HEK293 (cell line): ENCODE measurements around the gene ADCY3.

ENCODE experiments used
- CTCF ChIA-PET: fragments of 350-600 bp; formaldehyde crosslinking; extraction: SDS; loops from one replicate; lab custom pipeline; 2021; ENCODE audit warnings: antibody characterized with exemption; lab: Yijun Ruan, JAX
- POLR2A ChIA-PET: fragments of 300-600 bp; formaldehyde crosslinking; extraction: SDS; loops from one replicate; lab custom pipeline; 2020; ENCODE audit warnings: antibody characterized with exemption, inconsistent platforms; lab: Yijun Ruan, JAX
- H3K27ac ChIP-seq: fragments of 200-500 bp; sonication (Bioruptor generic); 2 replicates; pipeline ENCODE4 v1.5.1; 2014; ENCODE audit warnings: low read depth, low read length, control low read depth, inconsistent platforms; ENCODE audit errors: extremely low read depth
- H3K36me3 ChIP-seq, 2 experiments: fragments of 200-500 bp in 1 of 2; sonication (Bioruptor generic) in 1 of 2; 1 replicate in 1 of 2; 2 replicates in 1 of 2; pipeline ENCODE4 v1.5.1; 2014 to 2017; ENCODE audit warnings: inconsistent platforms in 2 of 2, low read length in 2 of 2; ENCODE audit not compliant: control insufficient read depth in 2 of 2, insufficient read depth in 1 of 2
- H3K4me1 ChIP-seq: fragments of 200-500 bp; sonication (Bioruptor generic); 2 replicates; pipeline ENCODE4 v1.5.1; 2014; ENCODE audit warnings: mild to moderate bottlenecking, low read length, inconsistent platforms; ENCODE audit not compliant: control insufficient read depth, insufficient read depth
- H3K4me3 ChIP-seq: 2 replicates; pipeline ENCODE4 v1.5.1; 2011; ENCODE audit warnings: low read depth, mild to moderate bottlenecking, control low read depth, low read length, moderate library complexity
- H3K9me3 ChIP-seq: fragments of 200-500 bp; sonication (Bioruptor generic); 2 replicates; pipeline ENCODE4 v1.5.1; 2014; ENCODE audit warnings: low read depth, low read length, inconsistent platforms; ENCODE audit not compliant: control insufficient read depth, insufficient read depth
- GFI1B ChIP-seq: fragments of 450-650 bp; formaldehyde crosslinking; IDR thresholded peaks from 2 replicates; pipeline ENCODE4 v1.5.1; 2016; ENCODE audit warnings: missing biosample characterization, missing genetic modification characterization
- GLI4 ChIP-seq: fragments of 450-650 bp; formaldehyde crosslinking; IDR thresholded peaks from 2 replicates; pipeline ENCODE4 v1.5.1; 2016; ENCODE audit warnings: missing biosample characterization, missing genetic modification characterization
- HOXD13 ChIP-seq: sonication (generic); formaldehyde crosslinking; IDR thresholded peaks from 2 replicates; pipeline ENCODE4 v1.8.0; 2022; ENCODE audit warnings: missing genetic modification reagents, borderline replicate concordance
- MYNN ChIP-seq: fragments of 450-650 bp; formaldehyde crosslinking; IDR thresholded peaks from 2 replicates; pipeline ENCODE4 v1.5.1; 2016; ENCODE audit warnings: missing biosample characterization, missing genetic modification characterization, borderline replicate concordance
- RBAK ChIP-seq: fragments of 450-650 bp; formaldehyde crosslinking; IDR thresholded peaks from 2 replicates; pipeline ENCODE4 v1.5.1; 2016; ENCODE audit warnings: missing biosample characterization, missing genetic modification characterization
- REPIN1 ChIP-seq: fragments of 450-650 bp; formaldehyde crosslinking; IDR thresholded peaks from 2 replicates; pipeline ENCODE4 v1.5.1; 2017; ENCODE audit warnings: missing biosample characterization, missing genetic modification characterization, low read depth
- SP7 ChIP-seq: fragments of 450-650 bp; formaldehyde crosslinking; IDR thresholded peaks from 2 replicates; pipeline ENCODE4 v1.5.1; 2016; ENCODE audit warnings: missing biosample characterization, missing genetic modification characterization
- ZNF174 ChIP-seq: fragments of 450-650 bp; formaldehyde crosslinking; IDR thresholded peaks from 2 replicates; pipeline ENCODE4 v1.5.0; 2017; ENCODE audit warnings: missing biosample characterization, mild to moderate bottlenecking, missing genetic modification characterization
- ZNF223 ChIP-seq: fragments of 450-650 bp; formaldehyde crosslinking; IDR thresholded peaks from 2 replicates; pipeline ENCODE4 v1.5.1; 2016; ENCODE audit warnings: missing biosample characterization, missing genetic modification characterization
- ZNF335 ChIP-seq: fragments of 450-650 bp; formaldehyde crosslinking; conservative IDR thresholded peaks from 2 replicates; pipeline ENCODE4 v1.5.1; 2016; ENCODE audit warnings: missing biosample characterization, missing genetic modification characterization
- ZNF391 ChIP-seq: fragments of 450-650 bp; formaldehyde crosslinking; IDR thresholded peaks from 2 replicates; pipeline ENCODE4 v1.5.1; 2016; ENCODE audit warnings: low read depth, missing biosample characterization, missing genetic modification characterization, borderline replicate concordance
- ZNF488 ChIP-seq: fragments of 450-650 bp; formaldehyde crosslinking; IDR thresholded peaks from 2 replicates; pipeline ENCODE4 v1.5.1; 2016; ENCODE audit warnings: missing biosample characterization, missing genetic modification characterization
- ZNF660 ChIP-seq: fragments of 450-650 bp; IDR thresholded peaks from 2 replicates; pipeline ENCODE4 v1.5.1; 2018; ENCODE audit warnings: missing biosample characterization, mild to moderate bottlenecking, missing genetic modification characterization
- ZNF768 ChIP-seq: fragments of 450-650 bp; formaldehyde crosslinking; IDR thresholded peaks from 2 replicates; pipeline ENCODE4 v1.5.1; 2018; ENCODE audit warnings: missing biosample characterization, mild to moderate bottlenecking, missing genetic modification characterization
- ZSCAN16 ChIP-seq: fragments of 450-650 bp; formaldehyde crosslinking; IDR thresholded peaks from 2 replicates; pipeline ENCODE4 v1.5.1; 2016; ENCODE audit warnings: missing biosample characterization, missing genetic modification characterization
- ZSCAN4 ChIP-seq: fragments of 450-650 bp; formaldehyde crosslinking; IDR thresholded peaks from 2 replicates; pipeline ENCODE4 v1.5.1; 2017; ENCODE audit warnings: missing biosample characterization, missing genetic modification characterization
- ZXDB ChIP-seq: fragments of 450-650 bp; formaldehyde crosslinking; IDR thresholded peaks from 2 replicates; pipeline ENCODE4 v1.5.1; 2016; ENCODE audit warnings: missing biosample characterization, missing genetic modification characterization
- TF ChIP-seq, protein P1 (sequence below): fragments of 450-650 bp; formaldehyde crosslinking; IDR thresholded peaks from 2 replicates; pipeline ENCODE4 v1.5.1; 2016; ENCODE audit warnings: missing biosample characterization, missing genetic modification characterization, borderline replicate concordance

ADCY3 gene

GRCh38 chr2:24912986-24913385 lies 7.1 kb downstream of the ADCY3 start:
- no peaks in the 10 kb centered on the region for H3K9me3 ChIP-seq
- peaks cover 15 to 74% of the 10 kb centered on the region in 2 experiments; a peak in 2 of 3 replicates for H3K36me3 ChIP-seq
- no peak for TF ChIP-seq ZSCAN16 (tag by site-specific recombination)
- no peak for TF ChIP-seq SP7 (tag by site-specific recombination)
- no peak for TF ChIP-seq HOXD13
- no peak for TF ChIP-seq ZNF174
- no peak for TF ChIP-seq MYNN (tag by site-specific recombination)
- TF ChIP-seq GLI4 (tag by site-specific recombination), result no peak
- no peak overlapping the region for H3K4me3 ChIP-seq
- ChIA-PET POLR2A (interaction anchor here (0.7 kb wide), 1 partner anchor 12 kb away, joined by 3 read pairs; no protein-coding TSS in a partner anchor), CTCF (no interaction called here)
- no peak overlapping the region for H3K27ac ChIP-seq
- H3K4me1 ChIP-seq, result no peaks in the 10 kb centered on the region

DNA sequence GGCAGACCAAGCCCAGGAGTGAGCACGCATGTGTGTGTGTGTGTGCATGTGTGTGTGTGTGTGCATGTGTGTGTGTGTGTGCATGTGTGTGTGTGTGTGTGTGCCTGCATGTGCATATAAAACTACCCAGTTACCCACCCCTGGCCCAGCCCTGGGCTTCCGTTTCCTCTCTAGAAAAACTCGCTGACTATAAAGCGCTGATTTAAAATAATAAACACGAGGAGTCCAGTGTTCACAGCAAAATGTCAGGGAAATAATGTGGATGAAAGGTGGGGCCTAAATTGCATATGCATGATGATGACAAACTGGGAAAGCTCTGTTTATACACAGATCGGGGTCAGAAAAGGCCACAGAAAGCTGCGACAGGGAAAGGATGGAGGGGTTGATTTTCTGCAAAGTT lies 7.5 kb downstream of the ADCY3 start:
- Histone ChIP-seq H3K4me1 (no peaks in the 10 kb centered on the region), H3K36me3 (peaks cover 15 to 69% of the 10 kb centered on the region in 2 experiments; a peak in 2 of 3 replicates), H3K27ac (no peak overlapping the region), H3K9me3 (no peaks in the 10 kb centered on the region), H3K4me3 (no peak overlapping the region)
- CTCF ChIA-PET, result no interaction called here
- TF ChIP-seq ZSCAN4 (tag by site-specific recombination) (peak; percentile 95), ZNF391 (tag by site-specific recombination) (no peak), ZNF488 (tag by site-specific recombination) (no peak), ZNF223 (tag by site-specific recombination) (no peak), ZNF335 (no peak), GFI1B (no peak)
- TF ChIP-seq, all 188 proteins: peak for 1
- POLR2A ChIA-PET, result interaction anchor here (0.7 kb wide), 1 partner anchor 12 kb away, joined by 3 read pairs; no protein-coding TSS in a partner anchor

- POLR2A ChIA-PET, result no interaction called here
- TF ChIP-seq REPIN1 (tag by site-specific recombination), result no peak
- TF ChIP-seq RBAK, result peak; percentile 88; the same call in 1 of the 2 replicates
- TF ChIP-seq, protein P1, sequence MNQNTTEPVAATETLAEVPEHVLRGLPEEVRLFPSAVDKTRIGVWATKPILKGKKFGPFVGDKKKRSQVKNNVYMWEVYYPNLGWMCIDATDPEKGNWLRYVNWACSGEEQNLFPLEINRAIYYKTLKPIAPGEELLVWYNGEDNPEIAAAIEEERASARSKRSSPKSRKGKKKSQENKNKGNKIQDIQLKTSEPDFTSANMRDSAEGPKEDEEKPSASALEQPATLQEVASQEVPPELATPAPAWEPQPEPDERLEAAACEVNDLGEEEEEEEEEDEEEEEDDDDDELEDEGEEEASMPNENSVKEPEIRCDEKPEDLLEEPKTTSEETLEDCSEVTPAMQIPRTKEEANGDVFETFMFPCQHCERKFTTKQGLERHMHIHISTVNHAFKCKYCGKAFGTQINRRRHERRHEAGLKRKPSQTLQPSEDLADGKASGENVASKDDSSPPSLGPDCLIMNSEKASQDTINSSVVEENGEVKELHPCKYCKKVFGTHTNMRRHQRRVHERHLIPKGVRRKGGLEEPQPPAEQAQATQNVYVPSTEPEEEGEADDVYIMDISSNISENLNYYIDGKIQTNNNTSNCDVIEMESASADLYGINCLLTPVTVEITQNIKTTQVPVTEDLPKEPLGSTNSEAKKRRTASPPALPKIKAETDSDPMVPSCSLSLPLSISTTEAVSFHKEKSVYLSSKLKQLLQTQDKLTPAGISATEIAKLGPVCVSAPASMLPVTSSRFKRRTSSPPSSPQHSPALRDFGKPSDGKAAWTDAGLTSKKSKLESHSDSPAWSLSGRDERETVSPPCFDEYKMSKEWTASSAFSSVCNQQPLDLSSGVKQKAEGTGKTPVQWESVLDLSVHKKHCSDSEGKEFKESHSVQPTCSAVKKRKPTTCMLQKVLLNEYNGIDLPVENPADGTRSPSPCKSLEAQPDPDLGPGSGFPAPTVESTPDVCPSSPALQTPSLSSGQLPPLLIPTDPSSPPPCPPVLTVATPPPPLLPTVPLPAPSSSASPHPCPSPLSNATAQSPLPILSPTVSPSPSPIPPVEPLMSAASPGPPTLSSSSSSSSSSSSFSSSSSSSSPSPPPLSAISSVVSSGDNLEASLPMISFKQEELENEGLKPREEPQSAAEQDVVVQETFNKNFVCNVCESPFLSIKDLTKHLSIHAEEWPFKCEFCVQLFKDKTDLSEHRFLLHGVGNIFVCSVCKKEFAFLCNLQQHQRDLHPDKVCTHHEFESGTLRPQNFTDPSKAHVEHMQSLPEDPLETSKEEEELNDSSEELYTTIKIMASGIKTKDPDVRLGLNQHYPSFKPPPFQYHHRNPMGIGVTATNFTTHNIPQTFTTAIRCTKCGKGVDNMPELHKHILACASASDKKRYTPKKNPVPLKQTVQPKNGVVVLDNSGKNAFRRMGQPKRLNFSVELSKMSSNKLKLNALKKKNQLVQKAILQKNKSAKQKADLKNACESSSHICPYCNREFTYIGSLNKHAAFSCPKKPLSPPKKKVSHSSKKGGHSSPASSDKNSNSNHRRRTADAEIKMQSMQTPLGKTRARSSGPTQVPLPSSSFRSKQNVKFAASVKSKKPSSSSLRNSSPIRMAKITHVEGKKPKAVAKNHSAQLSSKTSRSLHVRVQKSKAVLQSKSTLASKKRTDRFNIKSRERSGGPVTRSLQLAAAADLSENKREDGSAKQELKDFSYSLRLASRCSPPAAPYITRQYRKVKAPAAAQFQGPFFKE (tag by site-specific recombination), result no peak
- TF ChIP-seq ZNF768 (tag by site-specific recombination), result no peak
- no peak for TF ChIP-seq ZXDB
- TF ChIP-seq ZNF660 (tag by site-specific recombination), result no peak
- peaks cover 15 to 64% of the 10 kb centered on the region in 2 experiments; a peak in 2 of 3 replicates for H3K36me3 ChIP-seq
- H3K27ac ChIP-seq, result no peak overlapping the region
- no peaks in the 10 kb centered on the region for H3K4me1 ChIP-seq
- no peaks in the 10 kb centered on the region for H3K9me3 ChIP-seq
- H3K4me3 ChIP-seq, result no peak overlapping the region
- CTCF ChIA-PET, result interaction anchor here (0.6 kb wide), 1 partner anchor 1640 kb away, joined by 3 read pairs; no protein-coding TSS in a partner anchor
Measured at GRCh38 chr2:24910245-24910644, 9.8 kb downstream of the ADCY3 start.
